GM06990 (cell line): ENCODE results near the gene NFIL3.

Source experiments
- DNase-seq: peaks from one replicate; pipeline ENCODE4 v3.0.0-alpha.2; 2011; ENCODE audit not compliant: insufficient read length; ENCODE audit errors: extremely low read depth
- H3K27me3 ChIP-seq: replicated peaks from 2 replicates; pipeline ENCODE4 v1.6.0; 2011; ENCODE audit warnings: low read length; ENCODE audit not compliant: control insufficient read depth, insufficient read depth
- H3K36me3 ChIP-seq: 2 replicates; pipeline ENCODE4 v1.5.1; 2011; ENCODE audit warnings: low read length; ENCODE audit not compliant: control insufficient read depth, insufficient read depth
- H3K4me3 ChIP-seq: replicated peaks from 2 replicates; pipeline ENCODE4 v1.5.1; 2011; ENCODE audit warnings: low read depth, mild to moderate bottlenecking, control low read depth, low read length
- TF ChIP-seq, protein P1 (sequence below): IDR thresholded peaks from 2 replicates; pipeline ENCODE4 v1.5.1; 2011; ENCODE audit warnings: low read length, control low read depth, mild to moderate bottlenecking, inconsistent platforms; ENCODE audit not compliant: insufficient read depth, poor library complexity, severe bottlenecking

The NFIL3 gene

DNA sequence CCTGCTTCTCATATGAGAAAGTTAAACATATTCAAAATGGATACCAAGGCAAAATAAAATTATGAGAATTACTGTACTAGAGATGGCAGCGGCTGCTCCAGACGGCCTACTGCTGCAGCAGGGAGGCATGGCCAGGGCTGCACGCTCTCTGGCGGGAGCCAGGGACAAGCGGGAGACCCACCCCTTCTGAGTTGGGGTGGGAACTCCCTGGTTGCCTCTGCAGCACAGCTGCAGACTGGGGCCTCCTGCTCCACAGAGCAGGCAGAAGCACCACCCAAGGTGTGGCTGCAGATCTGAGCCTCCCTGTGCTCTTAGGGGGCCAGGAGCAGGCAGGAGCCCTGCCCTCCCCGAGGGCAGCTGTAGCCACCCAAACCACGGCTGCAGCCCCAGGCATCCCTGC, 59.6 kb downstream of the NFIL3 start:
- H3K27me3 ChIP-seq = no peaks in the 10 kb centered on the region; the same call in 1 of the 2 replicates
- no peak for DNase-seq
- H3K4me3 ChIP-seq = no peak overlapping the region
- H3K36me3 ChIP-seq = no peaks in the 10 kb centered on the region
- TF ChIP-seq, protein P1, sequence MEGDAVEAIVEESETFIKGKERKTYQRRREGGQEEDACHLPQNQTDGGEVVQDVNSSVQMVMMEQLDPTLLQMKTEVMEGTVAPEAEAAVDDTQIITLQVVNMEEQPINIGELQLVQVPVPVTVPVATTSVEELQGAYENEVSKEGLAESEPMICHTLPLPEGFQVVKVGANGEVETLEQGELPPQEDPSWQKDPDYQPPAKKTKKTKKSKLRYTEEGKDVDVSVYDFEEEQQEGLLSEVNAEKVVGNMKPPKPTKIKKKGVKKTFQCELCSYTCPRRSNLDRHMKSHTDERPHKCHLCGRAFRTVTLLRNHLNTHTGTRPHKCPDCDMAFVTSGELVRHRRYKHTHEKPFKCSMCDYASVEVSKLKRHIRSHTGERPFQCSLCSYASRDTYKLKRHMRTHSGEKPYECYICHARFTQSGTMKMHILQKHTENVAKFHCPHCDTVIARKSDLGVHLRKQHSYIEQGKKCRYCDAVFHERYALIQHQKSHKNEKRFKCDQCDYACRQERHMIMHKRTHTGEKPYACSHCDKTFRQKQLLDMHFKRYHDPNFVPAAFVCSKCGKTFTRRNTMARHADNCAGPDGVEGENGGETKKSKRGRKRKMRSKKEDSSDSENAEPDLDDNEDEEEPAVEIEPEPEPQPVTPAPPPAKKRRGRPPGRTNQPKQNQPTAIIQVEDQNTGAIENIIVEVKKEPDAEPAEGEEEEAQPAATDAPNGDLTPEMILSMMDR = no peak

DNA sequence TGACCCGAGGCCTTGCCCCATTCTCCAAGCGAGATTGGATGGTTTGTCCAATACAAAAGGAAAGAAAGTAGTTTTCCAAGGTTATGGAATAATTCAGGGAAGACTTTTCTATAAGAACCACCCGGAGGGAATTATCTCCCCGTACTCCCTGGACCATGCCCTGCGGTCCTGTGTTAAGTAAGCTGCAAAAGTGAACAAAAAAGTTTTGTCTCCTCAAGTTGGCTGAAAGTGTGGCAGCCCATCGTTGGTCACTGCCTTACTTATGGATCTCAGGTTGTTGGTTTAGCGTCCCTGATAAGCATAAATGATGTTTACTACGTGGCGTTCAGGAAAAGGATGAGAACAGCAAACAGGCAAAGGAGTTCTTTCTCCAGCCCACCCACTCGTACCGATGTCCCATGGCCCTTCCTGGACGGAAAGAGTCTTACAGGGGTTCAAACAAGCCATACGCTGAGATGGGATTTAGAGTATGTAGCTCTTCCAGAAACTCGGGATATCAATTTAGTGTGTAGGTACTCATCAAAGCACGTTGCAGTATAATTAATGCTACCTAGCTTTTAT, 61.5 kb downstream of the NFIL3 start:
- no peak overlapping the region for H3K4me3 ChIP-seq

GRCh38 chr9:91361291-91362050, 62.2 kb downstream of the NFIL3 start, which contains the start of gene AUH:
Gene AUH, minus strand, starts transcription at chr9:91361918. Its CDS starts 29 bp downstream, at chr9:91361889.
- no peaks in the 10 kb centered on the region for H3K36me3 ChIP-seq
- no peaks in the 10 kb centered on the region for H3K27me3 ChIP-seq
- DNase-seq = peak; percentile 88
- TF ChIP-seq, protein P1 = no peak
- peak within 1 kb of the TSS; percentile 78 for H3K4me3 ChIP-seq

More for the DNA sequence above, 61.5 kb downstream of the NFIL3 start:
- TF ChIP-seq, protein P1 = no peak
- DNase-seq = no peak
- Histone ChIP-seq H3K36me3 (no peaks in the 10 kb centered on the region), H3K27me3 (no peaks in the 10 kb centered on the region)

DNA sequence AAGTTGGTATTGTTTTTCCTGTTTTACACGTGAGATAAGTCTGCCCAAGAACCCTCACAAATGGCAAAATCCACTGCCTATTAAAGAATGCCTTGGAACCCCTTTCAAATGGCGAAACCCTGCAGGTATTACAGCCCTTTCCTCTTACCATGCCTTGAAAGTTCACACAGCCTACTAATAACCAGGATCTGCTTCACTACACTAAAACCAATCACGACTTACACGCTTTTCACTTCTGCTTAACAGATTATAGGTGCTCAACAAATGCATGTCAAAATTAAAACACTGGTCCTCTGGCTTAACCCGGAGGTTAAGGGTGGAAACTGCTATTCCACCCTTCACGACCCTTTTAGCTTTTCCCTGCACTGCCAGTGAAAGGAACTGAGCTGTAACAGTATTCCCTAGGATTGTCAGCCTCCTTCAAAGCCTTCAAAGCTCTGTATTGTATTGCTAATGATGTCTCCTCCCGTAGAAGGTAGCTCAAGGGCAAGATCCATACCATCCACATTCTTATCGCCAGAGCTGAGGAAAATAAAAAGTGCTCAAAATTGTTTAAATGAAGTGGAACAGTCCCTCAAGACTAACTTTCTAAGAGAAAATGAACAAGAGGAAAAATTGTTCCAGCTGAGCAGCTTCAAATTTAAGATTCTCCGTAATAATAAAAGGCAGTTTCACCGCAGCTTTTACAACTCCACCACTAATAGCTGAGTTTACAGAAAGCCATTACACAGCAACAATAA, 62.9 kb downstream of the NFIL3 start:
- H3K27me3 ChIP-seq = no peaks in the 10 kb centered on the region

GRCh38 chr9:91359734-91360470, 63.7 kb downstream of the NFIL3 start:
- Histone ChIP-seq H3K4me3 (no peak overlapping the region), H3K36me3 (no peaks in the 10 kb centered on the region), H3K27me3 (no peaks in the 10 kb centered on the region)
- DNase-seq = no peak
- TF ChIP-seq, protein P1 = no peak

More for the DNA sequence above, 62.9 kb downstream of the NFIL3 start:
- TF ChIP-seq, protein P1 = no peak
- Histone ChIP-seq H3K36me3 (no peaks in the 10 kb centered on the region), H3K4me3 (peak overlapping the region; percentile 78)
- no peak for DNase-seq
